ENCODE measurements around the gene CLEC5A. TPM values are rescaled to one million over a fixed set of nuclear protein-coding genes. Genes with fewer than 3 reads are reported as not detected.

Gene CLEC5A
- total and polyA plus RNA-seq, 2 of the 8 experiments (the other 6 are each of a cell fraction or from before 2014, with no cell fraction given), result not detected

DNA sequence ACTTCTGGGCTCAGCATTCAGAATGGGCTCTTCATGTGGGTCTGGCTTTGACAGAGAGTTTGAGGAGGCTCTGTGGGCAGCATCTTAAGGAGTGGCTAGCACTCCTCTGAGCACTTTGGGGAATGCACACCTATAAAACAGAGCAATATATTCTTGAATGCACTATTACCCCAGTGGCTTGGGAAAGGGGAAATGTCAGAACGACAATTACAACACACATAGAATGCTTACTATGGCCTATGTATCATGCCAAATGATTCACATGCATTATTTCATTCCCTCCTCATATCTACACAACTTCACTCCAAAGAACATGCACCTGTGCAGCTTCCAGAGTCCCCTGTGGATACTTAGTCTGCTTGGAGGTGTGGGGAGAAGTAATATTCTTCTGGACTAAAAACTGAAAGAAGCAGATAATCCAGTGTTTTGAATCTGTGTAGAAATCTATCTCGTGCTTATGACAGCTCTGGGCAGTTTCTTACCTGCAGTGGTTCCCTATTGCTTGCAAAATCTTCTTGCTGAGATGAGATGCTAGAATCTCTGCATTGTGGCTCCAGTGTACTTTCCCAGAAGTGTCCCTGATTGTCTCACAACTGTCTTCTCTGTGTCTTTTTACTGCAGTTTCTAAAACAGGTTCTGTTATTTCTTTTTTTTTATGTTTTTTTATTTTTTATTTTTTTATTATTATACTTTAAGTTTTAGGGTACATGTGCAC, 43.4 kb upstream of the CLEC5A start:
- Histone ChIP-seq H3K4me2 (ENCODE audit: insufficient read depth in 1 of 2, low read depth in 2 of 2, low read length in 2 of 2) (no peak overlapping the region), H4K5ac (ENCODE audit: insufficient read length, low read depth, low read length) (no peak overlapping the region), H4K20me1 (replicated peaks in 1 of 2; ENCODE audit: control insufficient read depth in 1 of 2, insufficient read depth in 2 of 2, low read length in 2 of 2) (no peaks in the 10 kb centered on the region), H3K9me3 (ENCODE audit: insufficient read depth in 2 of 2, low read depth in 1 of 2, low read length in 1 of 2) (peaks cover 0 to 2% of the 10 kb centered on the region in 2 experiments; a peak in 1 of 4 replicates), H2BK5ac (ENCODE audit: low read depth, low read length) (no peak overlapping the region), H3K79me2 (ENCODE audit: control insufficient read depth in 1 of 2, insufficient read depth in 2 of 2, low read length in 2 of 2) (no peaks in the 10 kb centered on the region), H3K4me3 (ENCODE audit: extremely low read depth in 1 of 4, insufficient read depth in 2 of 4, low read depth in 3 of 4, low read length in 4 of 4) (no peak overlapping the region), H3K23ac (ENCODE audit: insufficient read length) (no peak overlapping the region), H4K91ac (replicated peaks; ENCODE audit: insufficient read length, low read length) (no peak overlapping the region), H3K79me1 (ENCODE audit: low read depth, low read length) (no peaks in the 10 kb centered on the region), H3K4ac (replicated peaks; ENCODE audit: insufficient read length, low read depth, low read length) (no peak overlapping the region), H3K27ac (ENCODE audit: low read depth, low read length) (no peak overlapping the region), H3K23me2 (ENCODE audit: low read depth, low read length) (peaks cover 2% of the 10 kb centered on the region; the same call in 1 of the 2 replicates), H3K27me3 (replicated peaks in 1 of 4; ENCODE audit: control insufficient read depth in 3 of 4, extremely low read depth in 1 of 4, insufficient read depth in 3 of 4, low read length in 3 of 4) (no peaks in the 10 kb centered on the region; a peak in 1 of 7 replicates), H3K4me1 (replicated peaks in 1 of 4; ENCODE audit: control insufficient read depth in 3 of 4, insufficient read depth in 4 of 4, low read length in 3 of 4) (no peaks in the 10 kb centered on the region), H4K8ac (ENCODE audit: extremely low read depth, insufficient read depth, low read length) (no peak overlapping the region), H3K56ac (replicated peaks; ENCODE audit: insufficient read length, low read depth, low read length) (no peak overlapping the region), H3K36me3 (ENCODE audit: control insufficient read depth in 2 of 4, insufficient read depth in 4 of 4, low read length in 3 of 4) (no peaks in the 10 kb centered on the region), H3K14ac (ENCODE audit: insufficient read length) (no peak overlapping the region), H2AK5ac (ENCODE audit: low read depth, low read length) (no peak overlapping the region), H2BK20ac (ENCODE audit: low read length) (no peak overlapping the region), H2BK15ac (ENCODE audit: low read length) (no peak overlapping the region), H2AFZ (ENCODE audit: low read length) (no peak overlapping the region), H3K9ac (replicated peaks in 1 of 4; ENCODE audit: extremely low read depth in 1 of 4, low read depth in 3 of 4, low read length in 3 of 4) (no peak overlapping the region), H3K18ac (ENCODE audit: extremely low read depth, low read length) (no peak overlapping the region), H2BK120ac (replicated peaks; ENCODE audit: low read depth, low read length) (no peak overlapping the region), H2BK12ac (ENCODE audit: low read depth, low read length) (no peak overlapping the region)
- DNase-seq (ENCODE audit: low read depth in 1 of 2, low spot score in 2 of 2) (no peak), FAIRE-seq (no peak)
- ChIA-PET POLR2A (ENCODE audit: partially characterized antibody) (no interaction called here), CTCF (ENCODE audit: partially characterized antibody) (interaction anchor here (0.6 kb wide), 1 partner anchor 14 kb away, joined by 3 read pairs; no protein-coding TSS in a partner anchor)
- 91% methylated on average over 2 of the region's 2 CpGs; no CpG with 5 or more reads in 1 of the 2 experiments for WGBS, 2 experiments (ENCODE audit: extremely low coverage in 1 of 2, insufficient coverage in 1 of 2, insufficient read length in 1 of 2, insufficient replicate concordance in 2 of 2, low coverage in 1 of 2, low lambda C conversion rate in 2 of 2, missing lambda C conversion rate in 1 of 2)
- TF ChIP-seq, protein P1, sequence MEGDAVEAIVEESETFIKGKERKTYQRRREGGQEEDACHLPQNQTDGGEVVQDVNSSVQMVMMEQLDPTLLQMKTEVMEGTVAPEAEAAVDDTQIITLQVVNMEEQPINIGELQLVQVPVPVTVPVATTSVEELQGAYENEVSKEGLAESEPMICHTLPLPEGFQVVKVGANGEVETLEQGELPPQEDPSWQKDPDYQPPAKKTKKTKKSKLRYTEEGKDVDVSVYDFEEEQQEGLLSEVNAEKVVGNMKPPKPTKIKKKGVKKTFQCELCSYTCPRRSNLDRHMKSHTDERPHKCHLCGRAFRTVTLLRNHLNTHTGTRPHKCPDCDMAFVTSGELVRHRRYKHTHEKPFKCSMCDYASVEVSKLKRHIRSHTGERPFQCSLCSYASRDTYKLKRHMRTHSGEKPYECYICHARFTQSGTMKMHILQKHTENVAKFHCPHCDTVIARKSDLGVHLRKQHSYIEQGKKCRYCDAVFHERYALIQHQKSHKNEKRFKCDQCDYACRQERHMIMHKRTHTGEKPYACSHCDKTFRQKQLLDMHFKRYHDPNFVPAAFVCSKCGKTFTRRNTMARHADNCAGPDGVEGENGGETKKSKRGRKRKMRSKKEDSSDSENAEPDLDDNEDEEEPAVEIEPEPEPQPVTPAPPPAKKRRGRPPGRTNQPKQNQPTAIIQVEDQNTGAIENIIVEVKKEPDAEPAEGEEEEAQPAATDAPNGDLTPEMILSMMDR (IDR thresholded peaks at IDR 0.05; ENCODE audit: control extremely low read depth in 1 of 3, insufficient read depth in 1 of 3, low read depth in 1 of 3, low read length in 3 of 3), result no peak
- TF ChIP-seq CHD2 (IDR thresholded peaks at IDR 0.05; ENCODE audit: low read length), result no peak
- no peak for TF ChIP-seq KDM1A (IDR thresholded peaks at IDR 0.05; ENCODE audit: borderline replicate concordance, low read length)
- TF ChIP-seq JUND (IDR thresholded peaks at IDR 0.05; ENCODE audit: low read length), result no peak
- TF ChIP-seq SP2 (IDR thresholded peaks at IDR 0.05; ENCODE audit: low read length), result no peak
- TF ChIP-seq SAP30 (IDR thresholded peaks at IDR 0.05; ENCODE audit: insufficient read depth, insufficient replicate concordance, low read length), result no peak
- TF ChIP-seq FOSL1 (IDR thresholded peaks at IDR 0.05; ENCODE audit: insufficient read depth, low read depth, low read length), result no peak
- TF ChIP-seq RAD21 (IDR thresholded peaks at IDR 0.05 in 1 of 2, conservative IDR thresholded peaks at IDR 0.05 in 1 of 2; ENCODE audit: low read depth in 2 of 2, low read length in 2 of 2), result no peak
- TF ChIP-seq CTBP2 (IDR thresholded peaks at IDR 0.05; ENCODE audit: borderline replicate concordance, insufficient read depth, insufficient read length, low read length), result no peak
